ENCODE measurements around the gene HIPK2. TPM values are rescaled to one million over a fixed set of nuclear protein-coding genes. Genes with fewer than 3 reads are reported as not detected.

The HIPK2 gene
- total RNA-seq, 1 donor from 2014 or later, result 44.0 TPM

DNA sequence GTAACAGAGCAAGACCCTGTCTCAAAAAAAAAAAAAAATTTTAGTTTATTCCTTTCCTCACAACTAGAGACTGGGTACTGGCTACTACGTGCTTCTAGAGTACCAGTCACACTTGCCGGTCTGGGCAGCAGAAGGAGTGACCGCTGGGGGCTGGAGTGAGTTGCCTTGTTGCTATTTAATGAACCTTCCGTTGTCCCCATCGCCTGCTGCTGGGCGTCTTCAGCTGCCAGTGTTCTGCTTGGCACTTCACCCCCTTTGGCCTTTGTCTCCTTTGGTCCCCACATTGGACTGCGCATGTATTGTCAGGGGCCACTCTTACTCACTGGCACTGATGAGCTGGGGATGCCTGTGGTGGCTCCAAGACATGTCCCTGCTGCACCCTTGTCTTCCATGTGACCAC lies 143.7 kb downstream of the HIPK2 start:
- Histone ChIP-seq H3K4me3 (ENCODE audit: low read depth, low read length) (no peak overlapping the region), H3K36me3 (ENCODE audit: control insufficient read depth, insufficient read depth, low read length) (no peaks in the 10 kb centered on the region), H3K27me3 (ENCODE audit: control insufficient read depth, insufficient read depth, low read length) (no peaks in the 10 kb centered on the region)
- DNase-seq (ENCODE audit: low read depth), result no peak
- TF ChIP-seq CTCF (IDR thresholded peaks at IDR 0.05; ENCODE audit: insufficient read depth, low read length, poor library complexity, severe bottlenecking), result no peak

DNA sequence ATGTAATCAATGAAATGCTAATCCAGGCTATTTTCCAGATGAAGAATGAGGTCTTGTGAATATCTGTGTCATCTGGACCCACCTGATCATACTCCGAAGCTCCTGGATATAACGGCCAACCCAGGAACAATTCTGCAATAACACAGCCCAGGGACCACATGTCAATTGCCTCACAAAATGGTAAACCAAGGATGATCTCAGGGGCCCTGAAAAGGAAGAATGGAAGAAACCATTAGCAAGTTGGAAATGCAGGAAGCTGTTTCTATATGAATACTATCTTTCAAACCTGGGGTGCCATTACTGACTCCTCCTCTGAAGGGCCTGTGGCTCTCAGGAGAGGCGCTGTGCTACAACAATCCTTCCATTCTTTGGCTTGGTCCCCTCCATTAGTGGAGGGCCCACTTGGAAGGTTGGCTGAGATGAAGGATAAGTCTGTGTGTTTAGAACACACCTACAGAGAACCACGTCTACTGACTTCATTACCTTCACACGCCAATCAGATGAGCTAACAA lies 146.2 kb downstream of the HIPK2 start:
- no peak for TF ChIP-seq CTCF (IDR thresholded peaks at IDR 0.05; ENCODE audit: insufficient read depth, low read length, poor library complexity, severe bottlenecking)
- DNase-seq (ENCODE audit: low read depth), result no peak
- H3K36me3 ChIP-seq (ENCODE audit: control insufficient read depth, insufficient read depth, low read length), result peaks cover under 1% of the 10 kb centered on the region
- H3K27me3 ChIP-seq (ENCODE audit: control insufficient read depth, insufficient read depth, low read length), result no peaks in the 10 kb centered on the region
- no peak overlapping the region for H3K4me3 ChIP-seq (ENCODE audit: low read depth, low read length)

DNA sequence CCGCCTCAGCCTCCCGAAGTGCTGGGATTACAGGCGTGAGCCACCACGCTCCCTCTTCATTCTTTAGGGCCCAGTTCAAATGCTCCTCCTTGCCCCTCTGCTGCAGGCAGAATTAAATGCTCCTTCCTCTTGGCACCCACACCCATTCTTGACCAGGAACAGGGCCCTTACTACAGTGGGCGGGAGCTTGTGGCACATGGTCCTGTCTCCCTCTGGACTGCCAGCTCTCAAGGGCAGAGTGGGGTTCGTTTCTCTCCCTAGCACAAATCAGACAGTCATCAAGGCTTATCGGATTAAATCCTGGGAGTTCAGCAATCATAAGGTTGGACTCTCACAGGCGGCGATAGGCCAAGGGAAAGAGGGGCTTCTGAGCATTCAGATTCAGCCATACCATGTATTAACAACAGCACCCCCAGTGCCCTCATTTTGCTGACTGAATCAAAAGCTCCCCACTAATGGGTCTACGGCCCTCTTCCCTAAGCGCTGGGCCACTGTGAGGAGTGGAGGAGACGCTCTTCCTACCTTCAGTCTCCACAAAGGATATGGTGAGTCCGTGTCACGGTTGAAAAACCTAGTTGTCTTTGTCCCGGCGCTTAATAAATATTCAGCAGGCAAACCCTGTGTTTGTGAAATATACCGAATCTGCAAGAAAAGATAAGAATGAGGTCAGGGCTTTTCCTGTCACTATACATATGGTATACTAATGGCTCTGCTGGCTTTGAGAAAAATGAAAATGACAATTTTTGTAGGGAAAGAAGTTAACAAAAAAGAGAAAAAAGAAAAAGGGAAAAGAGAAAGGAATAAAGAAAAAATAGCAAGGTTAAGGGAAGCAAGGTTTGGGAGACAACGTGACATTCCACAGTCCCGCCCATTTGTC lies 146.9 kb downstream of the HIPK2 start:
- no peak for DNase-seq (ENCODE audit: low read depth)
- peaks cover 1% of the 10 kb centered on the region for H3K36me3 ChIP-seq (ENCODE audit: control insufficient read depth, insufficient read depth, low read length)

DNA sequence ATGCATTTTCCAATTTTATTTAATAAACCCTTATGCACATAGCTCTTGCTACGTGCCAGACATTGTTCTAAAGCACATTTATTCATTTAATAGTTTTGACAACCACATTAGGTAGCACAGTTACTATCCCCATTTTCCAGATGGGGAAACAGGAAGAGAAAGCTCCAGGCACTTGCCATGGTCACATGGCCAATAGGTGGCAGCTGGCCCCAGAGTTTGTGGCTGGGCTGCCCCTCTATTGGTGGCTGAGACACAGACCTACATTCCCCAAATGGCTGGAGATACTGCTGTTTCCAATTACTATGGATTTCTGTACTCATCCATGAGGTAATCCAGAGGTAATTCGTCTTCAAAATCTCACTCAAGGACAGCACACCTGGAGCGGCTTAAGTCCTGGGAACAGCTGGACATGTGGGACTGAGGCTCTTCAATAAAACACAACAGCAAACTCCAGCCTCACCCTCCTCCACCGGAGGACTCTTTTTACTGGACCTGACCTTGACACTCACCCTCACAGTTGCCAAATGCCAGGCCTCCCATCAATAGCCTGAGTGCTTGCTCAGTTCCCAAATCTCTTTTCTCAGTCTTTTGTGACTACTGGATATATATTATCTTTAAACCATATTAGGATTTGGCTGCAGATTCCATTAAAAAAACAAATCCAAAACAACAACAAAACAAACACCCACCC lies 148.3 kb downstream of the HIPK2 start:
- no peak for DNase-seq (ENCODE audit: low read depth)
- Histone ChIP-seq H3K27me3 (ENCODE audit: control insufficient read depth, insufficient read depth, low read length) (no peaks in the 10 kb centered on the region), H3K4me3 (ENCODE audit: low read depth, low read length) (no peak overlapping the region), H3K36me3 (ENCODE audit: control insufficient read depth, insufficient read depth, low read length) (peaks cover 5% of the 10 kb centered on the region)
- TF ChIP-seq CTCF (IDR thresholded peaks at IDR 0.05; ENCODE audit: insufficient read depth, low read length, poor library complexity, severe bottlenecking), result no peak

More for the DNA sequence above, 146.9 kb downstream of the HIPK2 start:
- no peak overlapping the region for H3K4me3 ChIP-seq (ENCODE audit: low read depth, low read length)
- H3K27me3 ChIP-seq (ENCODE audit: control insufficient read depth, insufficient read depth, low read length), result no peaks in the 10 kb centered on the region
- TF ChIP-seq CTCF (IDR thresholded peaks at IDR 0.05; ENCODE audit: insufficient read depth, low read length, poor library complexity, severe bottlenecking), result no peak

DNA sequence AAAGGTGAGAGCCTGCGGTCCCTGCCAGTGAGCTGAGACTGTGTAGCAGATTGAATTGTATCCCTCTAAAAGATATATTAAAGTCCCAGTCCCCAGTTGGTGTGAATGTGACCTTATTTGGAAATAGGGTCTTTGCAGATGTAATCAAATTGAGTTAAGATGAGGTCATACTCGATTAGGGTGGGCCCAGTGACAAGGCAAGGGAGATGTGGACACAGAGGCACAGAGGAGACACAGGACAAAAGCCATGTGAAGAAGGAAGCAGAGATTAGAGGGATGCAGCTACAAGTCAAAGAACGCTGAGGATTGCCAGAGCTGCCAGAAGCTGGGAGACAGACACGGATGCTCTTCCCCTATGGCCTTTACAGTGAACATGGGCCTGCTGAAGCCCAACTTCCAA lies 150.0 kb downstream of the HIPK2 start:
- no peak for DNase-seq (ENCODE audit: low read depth)
- Histone ChIP-seq H3K4me3 (ENCODE audit: low read depth, low read length) (no peak overlapping the region), H3K36me3 (ENCODE audit: control insufficient read depth, insufficient read depth, low read length) (peaks cover 6% of the 10 kb centered on the region), H3K27me3 (ENCODE audit: control insufficient read depth, insufficient read depth, low read length) (no peaks in the 10 kb centered on the region)
- no peak for TF ChIP-seq CTCF (IDR thresholded peaks at IDR 0.05; ENCODE audit: insufficient read depth, low read length, poor library complexity, severe bottlenecking)

Data from kidney epithelial cell (primary cell).